ENCODE data around the gene KRT26. TPM values are rescaled to one million over a fixed set of nuclear protein-coding genes. Genes with fewer than 3 reads are reported as not detected.

KRT26 gene
- total and polyA plus RNA-seq, 2 donors (not counting 1 experiment from before 2014, with no cell fraction given), result not detected

DNA sequence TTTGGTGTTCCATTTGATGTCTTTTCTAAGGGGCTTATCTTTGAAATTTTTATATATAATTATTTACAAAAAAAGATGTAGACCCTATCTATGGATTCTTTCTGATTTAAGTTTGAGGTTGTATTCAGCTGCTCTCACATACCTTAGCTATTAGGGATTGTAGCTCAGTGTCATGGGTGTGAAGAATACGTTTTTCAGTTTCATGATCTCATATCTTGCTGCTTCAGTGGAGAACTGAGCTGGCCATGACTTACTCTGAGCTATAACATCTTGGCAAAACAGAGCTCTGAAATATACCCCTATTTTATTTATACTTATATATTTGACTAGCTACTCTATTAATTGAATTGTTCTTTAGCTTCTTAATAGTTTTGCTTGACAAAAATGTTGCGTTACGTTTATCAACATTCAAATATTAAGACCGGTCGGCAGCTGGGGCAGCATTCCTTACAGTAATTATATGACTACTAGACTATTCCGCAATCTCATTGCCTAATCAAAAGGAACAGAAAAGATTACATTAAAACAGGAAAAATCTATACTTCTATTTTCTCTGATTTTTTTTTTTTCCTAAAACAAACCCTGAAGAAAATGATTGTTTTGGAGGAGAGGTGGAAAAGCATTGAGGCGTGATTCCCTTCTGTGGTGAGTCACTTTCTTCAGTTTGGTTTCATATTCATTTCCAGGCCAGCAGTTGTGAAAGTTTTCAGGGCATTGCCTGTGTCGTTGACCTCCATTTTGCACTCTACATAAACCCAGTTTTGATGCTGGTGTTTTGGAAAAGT lies 44.4 kb downstream of the KRT26 start:
- Histone ChIP-seq H3K9ac (ENCODE audit: low read length) (no peak overlapping the region), H3K36me3 (replicated peaks in 1 of 2; ENCODE audit: control extremely low read depth in 1 of 2, control insufficient read depth in 1 of 2, extremely low read depth in 1 of 2, insufficient read depth in 2 of 2, low read length in 1 of 2) (no peaks in the 10 kb centered on the region), H4K20me1 (ENCODE audit: control insufficient read depth, insufficient read depth, low read length, poor library complexity, severe bottlenecking) (no peaks in the 10 kb centered on the region), H3K4me2 (replicated peaks; ENCODE audit: low read depth, low read length, poor library complexity, severe bottlenecking) (peak overlapping the region; percentile 46), H3K4me3 (ENCODE audit: control extremely low read depth in 1 of 5, extremely low read depth in 1 of 5, insufficient read depth in 1 of 5, low read depth in 2 of 5, low read length in 4 of 5) (peak overlapping the region in 3 of 5 experiments; percentile 1 to 17 (median 2)), H3K79me2 (ENCODE audit: control insufficient read depth, insufficient read depth, low read length) (no peaks in the 10 kb centered on the region), H3K27ac (ENCODE audit: low read length in 2 of 2) (peak overlapping the region; percentile 66 to 73), H3K27me3 (replicated peaks in 1 of 4; ENCODE audit: control extremely low read depth in 1 of 4, control insufficient read depth in 3 of 4, insufficient read depth in 4 of 4, low read length in 3 of 4) (no peaks in the 10 kb centered on the region), H3K9me3 (ENCODE audit: control extremely low read depth in 1 of 3, control insufficient read depth in 2 of 3, insufficient read depth in 1 of 3, low read length in 2 of 3) (no peaks in the 10 kb centered on the region), H3K4me1 (ENCODE audit: control insufficient read depth in 2 of 2, insufficient read depth in 2 of 2, low read length in 2 of 2) (peaks cover 20% of the 10 kb centered on the region in 2 donors), H2AFZ (ENCODE audit: insufficient read depth, low read depth, low read length, poor library complexity, severe bottlenecking) (peak overlapping the region; percentile 59)
- H3K4me3 Mint-ChIP-seq, result peak overlapping the region; percentile 62
- no peak for TF ChIP-seq CTCF (IDR thresholded peaks at IDR 0.05)
- no peak for TF ChIP-seq EZH2 (IDR thresholded peaks at IDR 0.05; ENCODE audit: borderline replicate concordance, insufficient read depth, low read depth, low read length, poor library complexity, severe bottlenecking)
- 25% methylated on average over 1 of the region's 8 CpGs for WGBS (ENCODE audit: insufficient coverage)
- ATAC-seq (ENCODE audit: low read depth) (peak; percentile 84), DNase-seq (peak; percentile 70)
- peaks cover 22% of the 10 kb centered on the region for H3K4me1 Mint-ChIP-seq
- ChIA-PET POLR2A (no interaction called here), CTCF (interaction anchor here (0.8 to 1.1 kb wide), 5 partner anchors 80 to 921 kb away, joined by 3 to 7 read pairs (median 4); partner anchors contain the start of gene SMARCE1)
- intact Hi-C loops (cut with micrococcal nuclease), result loop anchor here (1.0 to 10.0 kb wide), 3 partner anchors 79 to 163 kb away; partner anchors contain the start of gene CCR7
- H3K9me3 Mint-ChIP-seq (ENCODE audit: insufficient read depth), result no peaks in the 10 kb centered on the region
- peak overlapping the region; percentile 79 for H3K27ac Mint-ChIP-seq
- H3K27me3 Mint-ChIP-seq, result peaks cover 7% of the 10 kb centered on the region

DNA sequence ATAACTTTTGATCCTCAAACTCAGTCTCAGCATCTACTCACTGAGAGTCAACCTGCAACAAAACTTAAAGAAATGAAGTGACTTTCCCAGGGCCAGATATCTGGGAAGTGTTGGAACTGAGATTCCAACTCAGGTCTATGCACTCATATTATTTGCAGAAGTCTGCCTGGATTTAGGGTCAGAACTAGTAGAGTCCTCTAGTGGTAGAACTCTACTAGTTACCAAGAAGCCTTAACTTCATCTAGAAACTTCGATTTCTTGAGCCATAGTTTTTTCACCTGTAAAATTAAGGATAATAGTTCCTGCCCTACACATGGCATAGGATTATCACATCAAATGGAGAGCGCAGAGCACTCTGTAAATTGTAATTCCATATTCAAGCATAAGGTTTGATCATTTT lies 45.1 kb downstream of the KRT26 start:
- ATAC-seq (ENCODE audit: low read depth), result no peak
- intact Hi-C loops (cut with micrococcal nuclease), result loop anchor here (10.0 kb wide), 1 partner anchor 162 kb away; the partner anchor contains the start of gene CCR7
- CTCF ChIA-PET, result interaction anchor here (0.9 to 1.1 kb wide), 4 partner anchors 80 to 921 kb away, joined by 3 to 7 read pairs (median 4); partner anchors contain the start of gene SMARCE1

More for the DNA sequence above, 45.1 kb downstream of the KRT26 start:
- Histone ChIP-seq H3K4me1 (ENCODE audit: control insufficient read depth in 2 of 2, insufficient read depth in 2 of 2, low read length in 2 of 2) (peaks cover 20% of the 10 kb centered on the region in 2 donors), H3K27me3 (replicated peaks in 1 of 4; ENCODE audit: control extremely low read depth in 1 of 4, control insufficient read depth in 3 of 4, insufficient read depth in 4 of 4, low read length in 3 of 4) (no peaks in the 10 kb centered on the region), H3K4me2 (replicated peaks; ENCODE audit: low read depth, low read length, poor library complexity, severe bottlenecking) (no peak overlapping the region), H3K9me3 (ENCODE audit: control extremely low read depth in 1 of 3, control insufficient read depth in 2 of 3, insufficient read depth in 1 of 3, low read length in 2 of 3) (no peaks in the 10 kb centered on the region), H2AFZ (ENCODE audit: insufficient read depth, low read depth, low read length, poor library complexity, severe bottlenecking) (no peak overlapping the region), H3K4me3 (ENCODE audit: control extremely low read depth in 1 of 5, extremely low read depth in 1 of 5, insufficient read depth in 1 of 5, low read depth in 2 of 5, low read length in 4 of 5) (no peak overlapping the region), H3K79me2 (ENCODE audit: control insufficient read depth, insufficient read depth, low read length) (no peaks in the 10 kb centered on the region), H3K36me3 (replicated peaks in 1 of 2; ENCODE audit: control extremely low read depth in 1 of 2, control insufficient read depth in 1 of 2, extremely low read depth in 1 of 2, insufficient read depth in 2 of 2, low read length in 1 of 2) (no peaks in the 10 kb centered on the region), H3K27ac (ENCODE audit: low read length in 2 of 2) (peak overlapping the region; percentile 66 to 73), H3K9ac (ENCODE audit: low read length) (no peak overlapping the region), H4K20me1 (ENCODE audit: control insufficient read depth, insufficient read depth, low read length, poor library complexity, severe bottlenecking) (no peaks in the 10 kb centered on the region)
- Mint-ChIP-seq H3K27ac (peak overlapping the region; percentile 65), H3K9me3 (ENCODE audit: insufficient read depth) (no peaks in the 10 kb centered on the region), H3K4me1 (peaks cover 22% of the 10 kb centered on the region), H3K27me3 (peaks cover 10% of the 10 kb centered on the region), H3K4me3 (peak overlapping the region; percentile 12)
- no peak for TF ChIP-seq CTCF (IDR thresholded peaks at IDR 0.05)
- TF ChIP-seq EZH2 (IDR thresholded peaks at IDR 0.05; ENCODE audit: borderline replicate concordance, insufficient read depth, low read depth, low read length, poor library complexity, severe bottlenecking), result no peak
- no CpG with 5 or more reads among the region's 2 CpGs for WGBS (ENCODE audit: insufficient coverage)
- POLR2A ChIA-PET, result no interaction called here
- peak; percentile 12 for DNase-seq

Data from B cell (primary cell).